Upper lobe of left lung (tissue), 4 donors: ENCODE results near the gene MON2.

Source experiments
- POLR2A ChIP-seq, 4 donors: fragments of 450-650 bp; IDR thresholded peaks; one replicate each; pipeline ENCODE4 v1.5.1; 2016 to 2017; ENCODE audit warnings: antibody characterized with exemption in 4 of 4, mild to moderate bottlenecking in 2 of 4
- TF ChIP-seq, protein P1 (sequence below), 6 experiments: fragments of 450-650 bp in 4 of 6; fragments of 200-600 bp in 2 of 6; sonication (generic) in 2 of 6; IDR thresholded peaks; one replicate each; pipeline ENCODE4 v1.5.1; 2016 to 2019; ENCODE audit warnings: antibody characterized with exemption in 6 of 6

DNA sequence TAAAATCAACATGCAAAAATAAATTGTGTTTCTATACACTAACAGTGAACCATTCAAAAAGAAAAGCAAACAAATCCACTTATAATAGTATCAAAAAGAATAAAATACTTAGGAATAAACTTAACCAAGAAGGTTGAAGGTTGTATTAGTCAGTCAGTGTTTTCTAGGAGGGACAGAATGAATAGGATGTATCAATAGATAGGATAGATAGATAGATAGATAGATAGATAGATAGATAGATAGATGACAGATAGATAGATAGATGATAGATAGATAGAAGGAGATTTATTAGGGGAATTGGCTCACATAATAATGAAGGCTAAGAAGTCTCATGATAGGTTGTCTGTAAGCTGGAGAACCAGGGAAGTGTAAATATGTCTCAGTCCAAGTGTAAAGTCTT, 37.2 kb upstream of the MON2 start:
- TF ChIP-seq, protein P1, sequence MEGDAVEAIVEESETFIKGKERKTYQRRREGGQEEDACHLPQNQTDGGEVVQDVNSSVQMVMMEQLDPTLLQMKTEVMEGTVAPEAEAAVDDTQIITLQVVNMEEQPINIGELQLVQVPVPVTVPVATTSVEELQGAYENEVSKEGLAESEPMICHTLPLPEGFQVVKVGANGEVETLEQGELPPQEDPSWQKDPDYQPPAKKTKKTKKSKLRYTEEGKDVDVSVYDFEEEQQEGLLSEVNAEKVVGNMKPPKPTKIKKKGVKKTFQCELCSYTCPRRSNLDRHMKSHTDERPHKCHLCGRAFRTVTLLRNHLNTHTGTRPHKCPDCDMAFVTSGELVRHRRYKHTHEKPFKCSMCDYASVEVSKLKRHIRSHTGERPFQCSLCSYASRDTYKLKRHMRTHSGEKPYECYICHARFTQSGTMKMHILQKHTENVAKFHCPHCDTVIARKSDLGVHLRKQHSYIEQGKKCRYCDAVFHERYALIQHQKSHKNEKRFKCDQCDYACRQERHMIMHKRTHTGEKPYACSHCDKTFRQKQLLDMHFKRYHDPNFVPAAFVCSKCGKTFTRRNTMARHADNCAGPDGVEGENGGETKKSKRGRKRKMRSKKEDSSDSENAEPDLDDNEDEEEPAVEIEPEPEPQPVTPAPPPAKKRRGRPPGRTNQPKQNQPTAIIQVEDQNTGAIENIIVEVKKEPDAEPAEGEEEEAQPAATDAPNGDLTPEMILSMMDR (IDR thresholded peaks at IDR 0.05), result no peak
- no peak for TF ChIP-seq POLR2A (IDR thresholded peaks at IDR 0.05)
